Neural cell (in vitro differentiated cells): ENCODE measurements around the gene TIMP4. TPM values are rescaled to one million over a fixed set of nuclear protein-coding genes. Genes with fewer than 3 reads are reported as not detected.

Experiments
- H2AFZ ChIP-seq: fragments of 200-600, 300-800 bp; sonication (generic), shearing (Covaris generic); 2 replicates; pipeline ENCODE4 v1.6.0; 2014; ENCODE audit warnings: low read depth, mild to moderate bottlenecking, antibody characterized with exemption, low read length, moderate library complexity
- H3F3A ChIP-seq: fragments of 200-600 bp; shearing (Covaris generic); 2 replicates; pipeline ENCODE4 v1.6.1; 2016; ENCODE audit warnings: mild to moderate bottlenecking, moderate library complexity, mixed read lengths, antibody characterized with exemption, low read length; ENCODE audit not compliant: insufficient read depth, poor library complexity, severe bottlenecking
- H3K27ac ChIP-seq: fragments of 200-600, 300-800 bp; sonication (generic), shearing (Covaris generic); 2 replicates; pipeline ENCODE4 v1.5.1; 2014; ENCODE audit warnings: mild to moderate bottlenecking, low read length, moderate library complexity
- H3K27me3 ChIP-seq: fragments of 300-800, 200-600 bp; sonication (generic), shearing (Covaris generic); 2 replicates; pipeline ENCODE4 v1.6.0; 2014; ENCODE audit warnings: mild to moderate bottlenecking, low read depth, low read length, moderate library complexity; ENCODE audit not compliant: insufficient read depth
- H3K36me3 ChIP-seq: fragments of 300-800, 200-600 bp; sonication (generic), shearing (Covaris generic); 2 replicates; pipeline ENCODE4 v1.5.1; 2014; ENCODE audit warnings: mild to moderate bottlenecking, antibody characterized with exemption, low read length, moderate library complexity; ENCODE audit not compliant: insufficient read depth
- H3K4me2 ChIP-seq: fragments of 300-800, 200-600 bp; sonication (generic), shearing (Covaris generic); 2 replicates; pipeline ENCODE4 v1.6.0; 2014; ENCODE audit warnings: mild to moderate bottlenecking, low read length
- H3K4me3 ChIP-seq: fragments of 300-800, 200-600 bp; sonication (generic), shearing (Covaris generic); 2 replicates; pipeline ENCODE4 v1.5.1; 2014; ENCODE audit warnings: mild to moderate bottlenecking, low read length, moderate library complexity
- H3K79me2 ChIP-seq: fragments of 200-600 bp; shearing (Covaris generic); replicated peaks from 2 replicates; pipeline ENCODE4 v1.6.0; 2014; ENCODE audit warnings: mild to moderate bottlenecking, low read length, moderate library complexity; ENCODE audit not compliant: insufficient read depth
- H3K9ac ChIP-seq: fragments of 300-800, 200-600 bp; sonication (generic), shearing (Covaris generic); 2 replicates; pipeline ENCODE4 v1.6.1; 2016; ENCODE audit warnings: mild to moderate bottlenecking, low read length, mixed read lengths
- H3K9me2 ChIP-seq: fragments of 200-600 bp; shearing (Covaris generic); 2 replicates; pipeline ENCODE4 v1.6.1; 2016; ENCODE audit warnings: mild to moderate bottlenecking, low read length, mixed read lengths; ENCODE audit not compliant: insufficient read depth
- H3K9me3 ChIP-seq: fragments of 200-600, 300-800 bp; sonication (generic), shearing (Covaris generic); 2 replicates; pipeline ENCODE4 v1.6.1; 2016; ENCODE audit warnings: mild to moderate bottlenecking, mixed run types, low read length, moderate library complexity, mixed read lengths
- H4K20me1 ChIP-seq: fragments of 200-600 bp; shearing (Covaris generic); 2 replicates; pipeline ENCODE4 v1.6.1; 2016; ENCODE audit warnings: mild to moderate bottlenecking, mixed run types; ENCODE audit not compliant: insufficient read depth
- CTCF ChIP-seq: fragments of 450-650 bp; IDR thresholded peaks from 2 replicates; pipeline ENCODE4 v1.5.1; 2014; ENCODE audit warnings: antibody characterized with exemption, mild to moderate bottlenecking, moderate library complexity; ENCODE audit not compliant: poor library complexity, severe bottlenecking
- EP300 ChIP-seq: fragments of 450-650 bp; conservative IDR thresholded peaks from 2 replicates; pipeline ENCODE4 v1.6.1; 2014; ENCODE audit warnings: antibody characterized with exemption, mild to moderate bottlenecking, moderate library complexity; ENCODE audit not compliant: poor library complexity, severe bottlenecking
- EZH2 ChIP-seq: fragments of 200-600, 300-800 bp; shearing (Covaris generic), sonication (generic); IDR thresholded peaks from 2 replicates; pipeline ENCODE4 v1.6.1; 2014; ENCODE audit warnings: antibody characterized with exemption, low read length, borderline replicate concordance, mild to moderate bottlenecking; ENCODE audit not compliant: insufficient read depth, poor library complexity, severe bottlenecking
- MXI1 ChIP-seq: fragments of 450-650 bp; conservative IDR thresholded peaks from 2 replicates; pipeline ENCODE4 v1.6.1; 2014; ENCODE audit warnings: antibody characterized with exemption, mild to moderate bottlenecking; ENCODE audit not compliant: poor library complexity, severe bottlenecking
- POLR2AphosphoS5 ChIP-seq: IDR thresholded peaks from 2 replicates; pipeline ENCODE4 v1.6.1; 2012
- RAD21 ChIP-seq: fragments of 450-650 bp; conservative IDR thresholded peaks from 2 replicates; pipeline ENCODE4 v1.6.1; 2014; ENCODE audit warnings: antibody characterized with exemption, mild to moderate bottlenecking, moderate library complexity
- REST ChIP-seq: IDR thresholded peaks from 2 replicates; pipeline ENCODE4 v1.6.1; 2012; ENCODE audit warnings: borderline replicate concordance
- SMC3 ChIP-seq: fragments of 450-650 bp; conservative IDR thresholded peaks from 2 replicates; pipeline ENCODE4 v1.6.1; 2014; ENCODE audit warnings: antibody characterized with exemption, mild to moderate bottlenecking, moderate library complexity; ENCODE audit not compliant: poor library complexity
- TAF1 ChIP-seq: IDR thresholded peaks from 2 replicates; pipeline ENCODE4 v1.6.1; 2012; ENCODE audit warnings: low read depth
- polyA plus RNA-seq: library from polyadenylated mRNA; depleted of rRNA; stranded (reverse); fragments of >200 nt; gene quantifications from 2 replicates; pipeline ENCODE4 v1.2.3, GENCODE V29; 2014

The TIMP4 gene
- polyA plus RNA-seq, 1 donor from 2014 or later, result not detected

- H3K4me2 ChIP-seq, result no peak overlapping the region
- H3K9me2 ChIP-seq, result no peaks in the 10 kb centered on the region
- H3K79me2 ChIP-seq, result no peaks in the 10 kb centered on the region
- no peaks in the 10 kb centered on the region for H4K20me1 ChIP-seq
- H3F3A ChIP-seq, result no peaks in the 10 kb centered on the region
- no peak overlapping the region for H3K9ac ChIP-seq
- no peak overlapping the region for H2AFZ ChIP-seq
- no peaks in the 10 kb centered on the region for H3K27me3 ChIP-seq
- no peak overlapping the region for H3K4me3 ChIP-seq
- H3K27ac ChIP-seq, result no peak overlapping the region
- H3K9me3 ChIP-seq, result no peaks in the 10 kb centered on the region
- H3K36me3 ChIP-seq, result no peaks in the 10 kb centered on the region
- TF ChIP-seq CTCF (no peak), SMC3 (no peak), POLR2AphosphoS5 (no peak), EP300 (no peak), RAD21 (no peak), MXI1 (no peak), EZH2 (no peak), REST (no peak), TAF1 (no peak)
These were observed 1.7 kb downstream of the TIMP4 start for GRCh38 chr3:12157026-12157425.

GRCh38 chr3:12155828-12156227 is 2.9 kb downstream of the TIMP4 start:
- Histone ChIP-seq H3K4me2 (no peak overlapping the region), H3K9me3 (no peaks in the 10 kb centered on the region), H2AFZ (no peak overlapping the region), H3K27me3 (no peaks in the 10 kb centered on the region), H3K36me3 (no peaks in the 10 kb centered on the region), H4K20me1 (no peaks in the 10 kb centered on the region), H3K79me2 (no peaks in the 10 kb centered on the region), H3F3A (no peaks in the 10 kb centered on the region), H3K27ac (no peak overlapping the region), H3K9ac (no peak overlapping the region), H3K9me2 (no peaks in the 10 kb centered on the region), H3K4me3 (no peak overlapping the region)
- no peak for TF ChIP-seq TAF1
- TF ChIP-seq MXI1, result no peak
- no peak for TF ChIP-seq POLR2AphosphoS5
- TF ChIP-seq RAD21, result no peak
- TF ChIP-seq CTCF, result no peak
- no peak for TF ChIP-seq REST
- TF ChIP-seq EZH2, result no peak
- TF ChIP-seq SMC3, result no peak
- no peak for TF ChIP-seq EP300
